IPS-15b (cell line): ENCODE results near the gene CLEC4F.

Experiments used
- H3K27me3 ChIP-seq: one replicate; pipeline ENCODE4 v1.6.1; 2013; ENCODE audit warnings: low read length; ENCODE audit not compliant: control insufficient read depth, insufficient read depth
- H3K36me3 ChIP-seq: one replicate; pipeline ENCODE4 v1.6.1; 2013; ENCODE audit warnings: low read length; ENCODE audit not compliant: control insufficient read depth, insufficient read depth
- H3K4me1 ChIP-seq: one replicate; pipeline ENCODE4 v1.6.1; 2013; ENCODE audit warnings: mild to moderate bottlenecking, low read length; ENCODE audit not compliant: control insufficient read depth, insufficient read depth
- H3K4me3 ChIP-seq: one replicate; pipeline ENCODE4 v1.5.1; 2013; ENCODE audit warnings: low read depth, low read length
- H3K9ac ChIP-seq: one replicate; pipeline ENCODE4 v1.6.1; 2013; ENCODE audit warnings: low read depth, mild to moderate bottlenecking, low read length
- H3K9me3 ChIP-seq: one replicate; pipeline ENCODE4 v1.6.1; 2013; ENCODE audit warnings: mild to moderate bottlenecking, low read length; ENCODE audit not compliant: control insufficient read depth, insufficient read depth

CLEC4F gene

GRCh38 chr2:70834881-70835280, 14.5 kb upstream of the CLEC4F start:
- no peak overlapping the region for H3K4me3 ChIP-seq
- H3K9ac ChIP-seq = no peak overlapping the region
- H3K4me1 ChIP-seq = no peaks in the 10 kb centered on the region
- peaks cover 4% of the 10 kb centered on the region for H3K27me3 ChIP-seq
- H3K9me3 ChIP-seq = no peaks in the 10 kb centered on the region
- no peaks in the 10 kb centered on the region for H3K36me3 ChIP-seq

- H3K4me1 ChIP-seq = no peaks in the 10 kb centered on the region
- H3K36me3 ChIP-seq = no peaks in the 10 kb centered on the region
- no peak overlapping the region for H3K4me3 ChIP-seq
- H3K9me3 ChIP-seq = no peaks in the 10 kb centered on the region
- H3K9ac ChIP-seq = no peak overlapping the region
- H3K27me3 ChIP-seq = peaks cover 4% of the 10 kb centered on the region
Measured at GRCh38 chr2:70834106-70834505, 13.7 kb upstream of the CLEC4F start.

GRCh38 chr2:70833246-70833645, 12.8 kb upstream of the CLEC4F start:
- Histone ChIP-seq H3K4me3 (no peak overlapping the region), H3K36me3 (no peaks in the 10 kb centered on the region), H3K4me1 (peaks cover 2% of the 10 kb centered on the region), H3K9me3 (no peaks in the 10 kb centered on the region), H3K9ac (no peak overlapping the region), H3K27me3 (peaks cover 4% of the 10 kb centered on the region)

- Histone ChIP-seq H3K9ac (no peak overlapping the region), H3K27me3 (peaks cover 4% of the 10 kb centered on the region), H3K4me3 (no peak overlapping the region), H3K4me1 (peaks cover 3% of the 10 kb centered on the region), H3K36me3 (no peaks in the 10 kb centered on the region), H3K9me3 (no peaks in the 10 kb centered on the region)
Measured at GRCh38 chr2:70832386-70832785, 12.0 kb upstream of the CLEC4F start.

- H3K9me3 ChIP-seq = no peaks in the 10 kb centered on the region
- H3K27me3 ChIP-seq = peaks cover 4% of the 10 kb centered on the region
- H3K4me1 ChIP-seq = peaks cover 3% of the 10 kb centered on the region
- no peaks in the 10 kb centered on the region for H3K36me3 ChIP-seq
- H3K4me3 ChIP-seq = no peak overlapping the region
- no peak overlapping the region for H3K9ac ChIP-seq
Measured at GRCh38 chr2:70831861-70832260, 11.5 kb upstream of the CLEC4F start.

- Histone ChIP-seq H3K9me3 (no peaks in the 10 kb centered on the region), H3K27me3 (peaks cover 6% of the 10 kb centered on the region), H3K36me3 (no peaks in the 10 kb centered on the region), H3K4me1 (peaks cover 3% of the 10 kb centered on the region), H3K4me3 (no peak overlapping the region), H3K9ac (no peak overlapping the region)
Measured at GRCh38 chr2:70830366-70830765, 10.0 kb upstream of the CLEC4F start.

- Histone ChIP-seq H3K27me3 (peaks cover 6% of the 10 kb centered on the region), H3K4me3 (no peak overlapping the region), H3K9me3 (no peaks in the 10 kb centered on the region), H3K4me1 (peaks cover 3% of the 10 kb centered on the region), H3K36me3 (no peaks in the 10 kb centered on the region), H3K9ac (no peak overlapping the region)
Measured at GRCh38 chr2:70829916-70830315, 9.5 kb upstream of the CLEC4F start.

- no peaks in the 10 kb centered on the region for H3K9me3 ChIP-seq
- no peak overlapping the region for H3K4me3 ChIP-seq
- no peaks in the 10 kb centered on the region for H3K36me3 ChIP-seq
- H3K9ac ChIP-seq = no peak overlapping the region
- H3K27me3 ChIP-seq = peaks cover 6% of the 10 kb centered on the region
- peaks cover 3% of the 10 kb centered on the region for H3K4me1 ChIP-seq
Measured at GRCh38 chr2:70828914-70829824, 8.8 kb upstream of the CLEC4F start.

GRCh38 chr2:70828115-70828514, 7.7 kb upstream of the CLEC4F start:
- H3K27me3 ChIP-seq = peaks cover 6% of the 10 kb centered on the region
- no peak overlapping the region for H3K4me3 ChIP-seq
- H3K9me3 ChIP-seq = no peaks in the 10 kb centered on the region
- peaks cover 3% of the 10 kb centered on the region for H3K4me1 ChIP-seq
- H3K36me3 ChIP-seq = no peaks in the 10 kb centered on the region
- H3K9ac ChIP-seq = no peak overlapping the region

- no peaks in the 10 kb centered on the region for H3K36me3 ChIP-seq
- H3K4me3 ChIP-seq = no peak overlapping the region
- H3K4me1 ChIP-seq = peaks cover 3% of the 10 kb centered on the region
- no peaks in the 10 kb centered on the region for H3K9me3 ChIP-seq
- no peak overlapping the region for H3K9ac ChIP-seq
- H3K27me3 ChIP-seq = peaks cover 6% of the 10 kb centered on the region
Measured at GRCh38 chr2:70827388-70827787, 7.0 kb upstream of the CLEC4F start.

GRCh38 chr2:70826696-70827350, 6.4 kb upstream of the CLEC4F start:
- H3K36me3 ChIP-seq = no peaks in the 10 kb centered on the region
- H3K9ac ChIP-seq = no peak overlapping the region
- H3K27me3 ChIP-seq = peaks cover 6% of the 10 kb centered on the region
- H3K9me3 ChIP-seq = no peaks in the 10 kb centered on the region
- no peak overlapping the region for H3K4me3 ChIP-seq
- H3K4me1 ChIP-seq = peaks cover 3% of the 10 kb centered on the region

GRCh38 chr2:70823249-70823648, 2.9 kb upstream of the CLEC4F start:
- H3K9ac ChIP-seq = no peak overlapping the region
- H3K36me3 ChIP-seq = no peaks in the 10 kb centered on the region
- H3K27me3 ChIP-seq = peaks cover 5% of the 10 kb centered on the region
- H3K4me3 ChIP-seq = no peak overlapping the region
- peaks cover 2% of the 10 kb centered on the region for H3K4me1 ChIP-seq
- H3K9me3 ChIP-seq = no peaks in the 10 kb centered on the region
